Panc1 (cell line): ENCODE measurements around the gene OR5H15. TPM values are rescaled to one million over a fixed set of nuclear protein-coding genes. Genes with fewer than 3 reads are reported as not detected.

Experiments used
- ATAC-seq: fragments of 200-7000 bp; cut with Tn5 transposase; 2 replicates; pipeline ENCODE4 v1.9.1; 2020; ENCODE audit warnings: mild to moderate bottlenecking, moderate library complexity
- BruUV-seq: library from RNA; stranded (reverse); fragments of 400-500 nt; replicated peaks from 2 replicates; lab custom pipeline; 2021; lab: Mats Ljungman, UMichigan
- CTCF ChIA-PET: fragments of 300-600 bp; sonication (Branson Sonifier 250); formaldehyde crosslinking; loops from one replicate; lab custom pipeline; 2022; ENCODE audit warnings: antibody characterized with exemption; lab: Charles Lee
- POLR2A ChIA-PET: fragments of 300-600 bp; sonication (Branson Sonifier 250); formaldehyde crosslinking; loops from one replicate; lab custom pipeline; 2022; ENCODE audit warnings: antibody characterized with exemption; lab: Charles Lee
- DNase-seq: peaks from one replicate; pipeline ENCODE4 v3.0.0-alpha.2; 2010; ENCODE audit warnings: low read depth, low spot score
- H3K27ac ChIP-seq: 2 replicates; pipeline ENCODE4 v1.5.1; 2011; ENCODE audit warnings: mild to moderate bottlenecking, low read length, inconsistent platforms
- H3K27me3 ChIP-seq: fragments of 200-500 bp; sonication (Bioruptor generic); 2 replicates; pipeline ENCODE4 v1.6.0; 2014; ENCODE audit warnings: low read length, inconsistent platforms; ENCODE audit not compliant: control insufficient read depth, insufficient read depth
- H3K36me3 ChIP-seq: fragments of 200-500 bp; sonication (Bioruptor generic); 2 replicates; pipeline ENCODE4 v1.5.1; 2014; ENCODE audit warnings: inconsistent platforms, mild to moderate bottlenecking, low read length, moderate library complexity; ENCODE audit not compliant: control insufficient read depth, insufficient read depth
- H3K4me1 ChIP-seq: 2 replicates; pipeline ENCODE4 v1.5.1; 2011; ENCODE audit warnings: inconsistent platforms, mild to moderate bottlenecking, low read length, moderate library complexity; ENCODE audit not compliant: control insufficient read depth, insufficient read depth
- H3K4me3 ChIP-seq, 2 experiments: 2 replicates each; pipeline ENCODE4 v1.5.1; 2011 to 2012; ENCODE audit warnings: low read depth in 2 of 2, low read length in 2 of 2, mild to moderate bottlenecking in 2 of 2, inconsistent platforms in 1 of 2, moderate library complexity in 1 of 2
- H3K9me3 ChIP-seq: fragments of 200-500 bp; sonication (Bioruptor generic); 2 replicates; pipeline ENCODE4 v1.5.1; 2014; ENCODE audit warnings: low read depth, mild to moderate bottlenecking, inconsistent platforms, low read length, moderate library complexity; ENCODE audit not compliant: control insufficient read depth, insufficient read depth
- CTCF ChIP-seq: fragments of 450-650 bp; IDR thresholded peaks from 2 replicates; pipeline ENCODE4 v1.5.1; 2017; ENCODE audit warnings: mild to moderate bottlenecking
- POLR2AphosphoS5 ChIP-seq: IDR thresholded peaks from 2 replicates; pipeline ENCODE4 v1.6.1; 2012; ENCODE audit warnings: mild to moderate bottlenecking, low read depth, low read length, moderate library complexity
- REST ChIP-seq, 2 experiments: IDR thresholded peaks; 2 replicates each; pipeline ENCODE4 v1.6.1; 2011 to 2012; ENCODE audit warnings: low read depth in 2 of 2, control low read depth in 1 of 2, low read length in 1 of 2, mild to moderate bottlenecking in 1 of 2, moderate library complexity in 1 of 2; ENCODE audit not compliant: insufficient read depth in 1 of 2
- SIN3A ChIP-seq: IDR thresholded peaks from 2 replicates; pipeline ENCODE4 v1.6.1; 2012; ENCODE audit warnings: low read depth, mild to moderate bottlenecking, low read length, moderate library complexity, borderline replicate concordance; ENCODE audit not compliant: insufficient read depth
- TCF7L2 ChIP-seq: IDR thresholded peaks from 2 replicates; pipeline ENCODE4 v1.6.1; 2011; ENCODE audit warnings: mild to moderate bottlenecking, low read depth, low read length, inconsistent platforms
- in situ Hi-C: cut with HindIII; loops from 2 replicates; pipeline ENCODE4 v1.10.0; 2016; ENCODE audit warnings: low sequenced_read_pairs, low pct_unique_long_range_greater_than_20kb
- intact Hi-C: fragments of 100-400 bp; cut with micrococcal nuclease; formaldehyde crosslinking; loops from one replicate; pipeline ENCODE4 v1.10.0; 2022; ENCODE audit not compliant: unreplicated experiment
- total RNA-seq: library from RNA; stranded (reverse); gene quantifications from one replicate; pipeline ENCODE4 v1.2.1, GENCODE V29; 2021; ENCODE audit not compliant: unreplicated experiment

Gene OR5H15
- total RNA-seq, 1 experiment from 2014 or later: not detected

GRCh38 chr3:98199020-98199419 is 32.5 kb downstream of the OR5H15 start:
- TF ChIP-seq REST (IDR thresholded peaks at IDR 0.05; ENCODE audit: insufficient read depth in 1 of 2, low read depth in 2 of 2, low read length in 1 of 2) (no peak), CTCF (no peak), POLR2AphosphoS5 (no peak), SIN3A (no peak), TCF7L2 (no peak)
- intact Hi-C loops: no loop called here
- H3K4me3 ChIP-seq: no peak overlapping the region
- H3K27me3 ChIP-seq: no peaks in the 10 kb centered on the region
- DNase-seq: no peak
- no TSS peak for BruUV-seq
- no peaks in the 10 kb centered on the region for H3K9me3 ChIP-seq
- ChIA-PET POLR2A (no interaction called here), CTCF (no interaction called here)
- ATAC-seq: no peak
- H3K36me3 ChIP-seq: no peaks in the 10 kb centered on the region
- no peaks in the 10 kb centered on the region for H3K4me1 ChIP-seq
- H3K27ac ChIP-seq: no peak overlapping the region
- in situ Hi-C loops: no loop called here

- no peak for DNase-seq
- no peak overlapping the region for H3K27ac ChIP-seq
Observed at GRCh38 chr3:98209244-98209643, 42.7 kb downstream of the OR5H15 start.

More at GRCh38 chr3:98209244-98209643, 42.7 kb downstream of the OR5H15 start:
- Histone ChIP-seq H3K36me3 (no peaks in the 10 kb centered on the region), H3K27me3 (no peaks in the 10 kb centered on the region), H3K9me3 (no peaks in the 10 kb centered on the region), H3K4me3 (no peak overlapping the region), H3K4me1 (no peaks in the 10 kb centered on the region)
- BruUV-seq: no TSS peak
- no peak for TF ChIP-seq TCF7L2
- TF ChIP-seq CTCF: no peak
- TF ChIP-seq REST (IDR thresholded peaks at IDR 0.05; ENCODE audit: insufficient read depth in 1 of 2, low read depth in 2 of 2, low read length in 1 of 2): no peak
- TF ChIP-seq POLR2AphosphoS5: no peak
- TF ChIP-seq SIN3A: no peak
- ChIA-PET POLR2A (no interaction called here), CTCF (no interaction called here)
- intact Hi-C loops (loop anchor here (10.0 kb wide), 1 partner anchor 56 kb away; the partner anchor contains the start of gene OR5H6), in situ Hi-C loops (no loop called here)
- ATAC-seq: no peak
